Endothelial cell of umbilical vein (primary cell): ENCODE data around the gene PLA2G4E.

ENCODE experiments used
- EZH2 ChIP-seq: IDR thresholded peaks from 2 replicates; pipeline ENCODE4 v1.6.1; 2012; ENCODE audit warnings: borderline replicate concordance, low read depth, mild to moderate bottlenecking, moderate library complexity, low read length, inconsistent platforms; ENCODE audit not compliant: severe bottlenecking
- JUN ChIP-seq: IDR thresholded peaks from 2 replicates; pipeline ENCODE4 v1.6.1; 2011; ENCODE audit warnings: borderline replicate concordance, low read depth; ENCODE audit not compliant: insufficient read length, insufficient read depth
- POLR2A ChIP-seq: IDR thresholded peaks from 2 replicates; pipeline ENCODE4 v1.6.1; 2012; ENCODE audit warnings: low read depth, mild to moderate bottlenecking, control low read depth, low read length
- POLR2AphosphoS5 ChIP-seq: IDR thresholded peaks from 2 replicates; pipeline ENCODE4 v1.6.1; 2012; ENCODE audit warnings: low read depth, mild to moderate bottlenecking, control low read depth, low read length, moderate library complexity; ENCODE audit not compliant: insufficient read depth
- TF ChIP-seq, protein P1 (sequence below), 2 donors: IDR thresholded peaks; 1 replicate in 1 of 2; 2 replicates in 1 of 2; pipeline ENCODE4 v1.5.1; 2011; ENCODE audit warnings: low read length in 2 of 2, mild to moderate bottlenecking in 2 of 2, moderate library complexity in 2 of 2, control low read depth in 1 of 2, inconsistent platforms in 1 of 2, low read depth in 1 of 2; ENCODE audit not compliant: insufficient read depth in 1 of 2; ENCODE audit errors: extremely low read depth in 1 of 2

DNA sequence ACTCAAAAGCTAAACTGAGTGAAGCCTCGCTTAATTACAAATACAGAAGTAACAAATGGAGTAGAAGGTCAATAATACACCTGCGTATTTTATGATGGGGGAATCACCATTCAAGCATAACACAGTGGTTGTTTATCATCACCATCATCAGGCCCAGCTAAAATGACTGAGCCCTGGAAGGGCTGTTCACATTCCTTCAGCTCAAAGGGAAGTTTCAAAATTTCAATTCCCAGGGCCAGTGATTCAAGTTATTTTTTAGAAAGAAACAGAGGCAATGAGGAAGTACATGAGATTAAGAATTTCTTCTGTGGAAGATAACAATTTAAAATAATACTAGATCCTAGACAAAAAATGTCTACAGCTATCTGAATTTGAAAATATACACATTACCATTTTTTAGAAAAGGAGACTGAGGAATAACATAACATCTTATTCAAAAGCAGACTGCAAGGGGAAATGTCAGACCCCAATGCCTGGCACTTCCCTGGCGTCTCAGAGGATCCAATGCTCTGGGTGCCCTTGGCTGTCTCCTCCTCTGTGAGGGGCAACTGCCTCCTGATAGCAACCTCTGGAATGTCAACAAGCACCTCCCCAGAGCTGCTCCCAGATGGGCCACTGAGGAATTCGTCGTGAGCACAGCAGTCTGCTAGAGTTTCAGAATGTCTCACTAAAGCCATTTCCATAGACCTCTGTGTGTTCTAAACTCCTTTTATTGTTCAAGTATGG is 71.3 kb downstream of the PLA2G4E start:
- TF ChIP-seq POLR2A (no peak), POLR2AphosphoS5 (no peak), EZH2 (no peak), JUN (no peak)
- TF ChIP-seq, protein P1, sequence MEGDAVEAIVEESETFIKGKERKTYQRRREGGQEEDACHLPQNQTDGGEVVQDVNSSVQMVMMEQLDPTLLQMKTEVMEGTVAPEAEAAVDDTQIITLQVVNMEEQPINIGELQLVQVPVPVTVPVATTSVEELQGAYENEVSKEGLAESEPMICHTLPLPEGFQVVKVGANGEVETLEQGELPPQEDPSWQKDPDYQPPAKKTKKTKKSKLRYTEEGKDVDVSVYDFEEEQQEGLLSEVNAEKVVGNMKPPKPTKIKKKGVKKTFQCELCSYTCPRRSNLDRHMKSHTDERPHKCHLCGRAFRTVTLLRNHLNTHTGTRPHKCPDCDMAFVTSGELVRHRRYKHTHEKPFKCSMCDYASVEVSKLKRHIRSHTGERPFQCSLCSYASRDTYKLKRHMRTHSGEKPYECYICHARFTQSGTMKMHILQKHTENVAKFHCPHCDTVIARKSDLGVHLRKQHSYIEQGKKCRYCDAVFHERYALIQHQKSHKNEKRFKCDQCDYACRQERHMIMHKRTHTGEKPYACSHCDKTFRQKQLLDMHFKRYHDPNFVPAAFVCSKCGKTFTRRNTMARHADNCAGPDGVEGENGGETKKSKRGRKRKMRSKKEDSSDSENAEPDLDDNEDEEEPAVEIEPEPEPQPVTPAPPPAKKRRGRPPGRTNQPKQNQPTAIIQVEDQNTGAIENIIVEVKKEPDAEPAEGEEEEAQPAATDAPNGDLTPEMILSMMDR (IDR thresholded peaks at IDR 0.05; ENCODE audit: extremely low read depth in 1 of 2, insufficient read depth in 1 of 2, low read depth in 1 of 2, low read length in 2 of 2): no peak
